GM21515 (cell line): ENCODE data around the gene SGIP1.
"Not testable (repeated sequence)": the region's sequence is repeated elsewhere in the genome, so short reads cannot be mapped to it uniquely, and the experiment has no call there.

Experiments used
- ATAC-seq: cut with Tn5 transposase; IDR thresholded peaks from one replicate; pipeline ENCODE4 v1.9.1; 2021; ENCODE audit not compliant: unreplicated experiment

Gene SGIP1

DNA sequence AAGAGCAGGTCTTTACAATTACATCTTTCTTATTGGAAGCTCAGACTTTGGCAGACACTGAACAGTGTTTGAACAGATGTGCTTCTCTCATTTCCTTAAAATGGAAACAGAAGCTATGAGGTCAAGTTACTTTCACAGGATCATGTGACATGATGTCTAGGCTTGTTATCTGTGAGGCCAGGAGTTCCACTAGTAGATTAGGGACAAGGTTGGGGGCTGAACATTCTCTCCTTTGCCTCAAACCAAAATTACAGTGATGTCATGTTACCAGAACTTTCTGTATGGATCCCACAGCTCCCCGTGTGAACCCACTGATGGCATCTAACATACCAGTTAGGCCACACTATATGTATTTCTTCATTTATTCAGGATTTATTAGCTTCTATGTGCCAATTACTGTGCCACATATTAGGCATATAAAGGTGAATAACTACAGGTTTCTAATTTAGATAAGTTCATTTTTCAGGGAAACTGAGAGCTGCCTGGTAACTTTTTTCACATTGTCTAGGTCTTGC, 224.3 kb downstream of the SGIP1 start:
- peak; percentile 100 for ATAC-seq

DNA sequence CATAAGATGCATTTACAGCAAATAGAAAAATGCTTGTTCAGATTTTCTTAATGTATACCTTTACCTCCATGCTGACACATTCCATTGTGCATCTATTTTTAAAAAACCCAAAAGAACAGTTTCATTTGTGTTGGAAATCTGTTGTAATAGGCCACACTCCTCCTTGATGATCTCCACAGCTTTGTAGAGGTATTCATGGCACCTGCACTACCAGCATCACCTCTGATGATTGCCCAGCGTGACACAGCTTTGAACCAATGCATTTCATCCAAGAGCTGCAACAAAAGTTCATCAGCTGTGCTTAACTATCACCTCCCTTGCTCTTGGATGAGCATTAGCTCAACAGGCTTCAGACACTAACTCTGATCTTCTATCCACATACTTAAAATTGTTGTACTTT, 226.6 kb downstream of the SGIP1 start:
- no peak for ATAC-seq

DNA sequence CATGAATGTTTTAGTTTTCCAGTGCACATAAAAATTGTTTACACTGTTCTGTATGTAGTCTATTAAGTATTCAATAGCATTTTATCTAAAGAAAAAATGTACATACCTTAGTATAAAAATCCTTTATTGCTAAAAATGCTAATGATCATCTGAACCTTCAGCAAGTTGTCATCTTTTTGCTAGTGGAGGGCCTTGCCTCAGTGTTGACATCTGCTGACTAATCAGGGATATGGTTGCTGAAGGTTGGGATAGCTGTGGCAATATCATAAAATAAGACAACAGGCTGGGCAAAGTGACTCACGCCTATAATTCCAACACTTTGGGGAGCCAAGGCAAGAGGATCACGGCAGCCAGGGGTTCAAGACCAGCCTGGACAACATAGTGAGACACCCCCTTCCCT, 227.3 kb downstream of the SGIP1 start:
- ATAC-seq = no peak

DNA sequence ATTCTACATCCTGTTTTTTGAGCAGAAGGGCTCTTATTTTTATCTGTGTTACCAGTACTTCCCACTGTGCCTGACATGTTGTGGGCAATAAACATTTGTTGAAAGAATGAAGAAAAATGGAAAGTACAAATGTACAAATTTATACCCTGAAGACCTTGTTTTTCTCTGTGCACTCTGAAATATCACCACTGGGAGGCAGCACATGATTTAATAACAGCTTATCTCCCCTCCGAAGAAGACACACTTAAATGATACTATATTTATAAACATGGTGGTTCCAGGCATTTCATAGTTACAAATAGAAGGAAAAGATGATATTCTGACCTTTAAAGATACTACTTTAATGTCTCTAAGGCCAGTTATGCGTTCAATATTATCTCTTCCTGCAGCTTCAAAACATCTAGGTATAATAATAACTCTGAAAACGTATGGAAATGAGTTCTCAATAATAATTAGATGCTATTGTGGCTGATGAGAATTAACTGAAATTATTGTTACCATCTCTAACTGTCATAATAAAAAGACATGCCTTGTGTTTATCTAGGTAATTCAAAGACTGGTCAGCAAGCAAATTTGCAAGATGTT, 231.1 kb downstream of the SGIP1 start:
- ATAC-seq = peak; percentile 77

DNA sequence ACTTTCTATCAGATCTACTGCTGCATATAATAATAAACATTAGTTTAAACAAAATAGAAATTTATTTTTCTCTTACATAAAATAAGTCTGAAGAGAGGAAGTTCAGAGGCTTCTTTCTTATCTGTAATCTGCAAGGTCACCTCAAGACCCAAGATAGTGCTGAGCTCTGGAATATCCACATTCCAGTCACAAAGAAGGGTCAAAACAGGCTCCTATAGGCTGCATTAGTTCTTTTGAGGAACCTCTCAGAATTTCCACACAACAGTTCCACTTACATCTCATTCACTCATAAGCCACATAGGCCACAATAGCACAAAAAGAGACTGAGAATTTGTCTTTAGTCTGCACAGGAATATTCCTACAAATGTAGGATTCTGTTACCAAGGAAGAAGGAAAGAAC, 233.7 kb downstream of the SGIP1 start:
- no peak for ATAC-seq

DNA sequence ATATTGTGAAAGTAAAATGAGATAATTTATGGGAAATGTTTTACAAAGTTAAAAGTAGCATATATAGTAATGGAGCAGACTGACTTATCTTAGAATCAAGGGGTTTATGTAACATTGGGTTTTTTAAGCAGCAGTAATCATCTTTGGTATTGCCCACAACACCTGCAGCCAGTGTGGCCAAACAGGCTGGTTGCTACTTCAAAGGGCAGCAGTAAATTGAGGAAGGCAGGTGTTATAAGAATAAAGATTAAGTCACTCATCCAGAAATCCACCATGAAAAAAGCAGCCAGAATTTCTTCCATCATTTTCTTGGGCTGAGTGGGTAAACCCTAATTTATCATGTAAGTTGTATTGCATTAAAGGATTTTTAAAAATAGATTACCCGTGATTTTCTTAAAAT, 235.0 kb downstream of the SGIP1 start:
- ATAC-seq = no peak

DNA sequence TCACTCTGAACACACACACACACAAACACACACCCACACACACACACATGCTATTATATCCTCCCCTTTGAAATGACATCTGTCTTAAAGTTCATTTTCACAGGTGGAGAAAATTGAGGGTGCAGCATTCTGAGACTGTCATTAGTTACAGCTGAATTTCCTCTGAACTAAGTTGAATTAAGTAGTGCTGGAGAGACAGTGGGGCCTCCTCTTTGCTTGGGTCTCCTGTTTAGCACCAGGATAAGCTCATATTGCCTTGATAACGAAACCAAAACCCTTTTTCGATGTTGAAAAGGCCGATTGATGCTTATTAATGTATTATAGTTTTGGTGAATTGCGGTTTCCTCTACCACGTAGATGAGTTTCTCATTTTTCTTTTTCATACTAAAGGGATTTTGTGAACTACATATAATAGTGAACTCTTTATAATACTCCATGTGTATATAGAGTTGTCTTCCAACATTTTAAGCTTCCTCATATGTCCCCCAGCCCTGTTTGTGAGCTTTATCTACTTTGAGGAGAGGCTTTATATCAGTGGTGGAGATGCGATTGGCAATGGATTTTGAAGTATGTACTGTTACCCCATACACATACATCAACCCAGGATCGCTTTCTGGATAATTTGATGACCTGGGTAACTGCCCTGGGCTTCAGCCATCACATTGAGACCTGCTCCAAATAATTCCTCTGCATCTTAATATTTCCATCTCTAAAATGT, 235.7 kb downstream of the SGIP1 start:
- ATAC-seq = no peak

DNA sequence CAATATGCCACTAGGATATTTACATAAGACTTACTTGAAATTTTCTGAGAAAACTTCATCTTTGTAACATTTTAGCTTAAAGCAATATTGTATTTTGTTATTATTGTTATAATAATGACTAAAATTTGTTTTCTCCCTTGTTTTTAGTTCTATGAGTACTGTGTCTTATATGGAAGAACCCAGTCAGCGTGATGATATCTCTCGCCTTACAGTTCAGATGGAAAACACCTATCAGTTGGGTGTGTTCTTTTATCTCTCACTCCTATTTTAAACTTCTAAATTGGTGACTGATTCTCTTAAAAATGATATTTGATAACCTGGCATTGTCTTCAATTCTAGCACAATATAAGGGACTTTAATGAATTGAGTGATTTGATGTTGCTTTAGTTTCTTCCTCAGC, 236.3 kb downstream of the SGIP1 start:
- no peak for ATAC-seq

DNA sequence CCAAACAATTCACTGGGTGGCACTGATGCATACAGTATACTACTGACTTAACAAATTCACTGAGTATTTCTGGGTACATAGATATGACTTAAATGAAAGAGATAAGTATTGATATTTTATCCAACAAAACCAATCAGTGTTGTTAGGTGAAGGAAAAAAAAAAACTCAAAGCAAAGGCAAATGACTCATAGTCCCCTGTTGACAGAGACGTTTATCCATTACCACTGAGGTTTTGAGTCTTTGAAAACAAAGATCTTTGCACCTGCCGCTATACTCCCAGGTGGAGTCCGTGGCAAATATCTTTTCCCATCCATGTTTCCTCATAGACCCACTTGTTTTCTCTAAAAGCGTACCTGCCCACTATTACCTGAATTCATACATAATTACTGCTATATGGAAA, 236.7 kb downstream of the SGIP1 start:
- no peak for ATAC-seq

DNA sequence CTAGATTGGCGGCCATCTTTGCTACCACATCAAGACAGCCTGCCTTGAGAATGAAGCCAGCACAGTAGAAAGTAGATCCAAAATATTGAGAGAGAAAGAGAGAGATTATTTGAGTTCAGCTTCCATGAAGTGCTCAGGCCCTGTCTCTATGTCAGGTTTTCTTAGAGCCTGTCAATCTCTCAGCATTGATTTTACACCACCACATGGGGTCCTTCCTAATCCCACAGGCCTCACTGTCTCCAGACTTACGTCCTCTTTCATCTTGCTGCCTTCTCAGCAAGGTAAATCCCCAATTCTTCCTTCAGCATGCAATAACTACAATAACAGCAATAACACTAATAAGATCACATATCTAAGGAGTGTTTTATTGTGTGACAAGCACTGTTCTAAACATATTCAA, 239.3 kb downstream of the SGIP1 start:
- no peak for ATAC-seq

DNA sequence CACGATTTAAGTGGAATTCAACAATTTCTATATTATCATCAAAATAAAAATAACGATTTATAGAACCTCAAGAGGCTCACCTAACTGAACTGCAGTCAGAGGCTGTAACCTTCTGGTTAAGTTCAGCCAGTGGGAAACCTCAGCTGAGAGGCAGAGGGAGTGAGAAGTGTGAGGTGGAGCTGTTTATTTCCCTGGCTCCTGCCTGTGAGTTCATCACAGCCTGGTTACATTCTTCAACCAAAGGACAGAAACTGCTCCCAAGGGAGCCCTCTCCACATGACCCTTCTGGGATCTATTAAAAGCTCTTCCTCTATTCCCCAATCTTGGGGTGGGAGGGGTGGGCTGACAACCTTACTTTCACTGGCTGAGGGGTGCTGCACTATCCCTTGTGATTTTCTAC, 240.5 kb downstream of the SGIP1 start:
- no peak for ATAC-seq

DNA sequence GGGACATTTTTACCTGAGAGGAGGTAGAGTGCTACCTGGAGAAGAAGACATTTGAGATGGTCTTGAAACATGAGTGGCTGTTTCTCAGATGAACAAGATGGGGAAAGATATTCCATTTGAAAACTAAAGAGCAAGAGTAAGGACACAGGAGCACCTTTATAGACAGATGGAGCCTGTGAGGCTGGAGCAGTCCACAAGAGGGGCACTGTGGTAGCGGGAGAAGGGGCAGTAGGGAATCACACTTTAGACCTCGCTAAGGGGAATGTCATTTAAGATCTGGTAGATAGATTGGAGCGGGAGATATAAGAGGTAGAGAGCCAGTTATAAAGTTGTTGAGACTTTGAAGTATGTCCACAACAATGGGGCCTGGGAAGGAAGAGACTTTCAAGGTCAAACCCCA, 241.7 kb downstream of the SGIP1 start:
- no peak for ATAC-seq

DNA sequence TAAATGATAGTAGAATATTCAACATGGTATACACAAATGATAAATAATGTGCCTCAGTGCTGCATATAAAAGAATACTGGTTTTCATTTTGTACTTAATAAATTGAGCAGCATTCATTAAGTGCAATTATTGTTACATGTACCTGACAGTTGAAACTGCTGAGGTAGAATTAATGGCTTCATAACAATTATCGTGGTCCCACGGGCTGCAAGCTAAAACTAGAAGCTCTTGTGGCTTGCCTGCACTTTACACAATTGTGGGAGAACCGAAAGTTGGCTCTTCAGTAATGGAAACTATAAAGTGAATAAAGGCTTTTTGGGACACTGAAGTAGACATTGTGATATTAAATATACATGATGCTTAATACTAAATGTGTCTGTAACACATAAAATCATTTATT, 243.9 kb downstream of the SGIP1 start:
- no peak for ATAC-seq

DNA sequence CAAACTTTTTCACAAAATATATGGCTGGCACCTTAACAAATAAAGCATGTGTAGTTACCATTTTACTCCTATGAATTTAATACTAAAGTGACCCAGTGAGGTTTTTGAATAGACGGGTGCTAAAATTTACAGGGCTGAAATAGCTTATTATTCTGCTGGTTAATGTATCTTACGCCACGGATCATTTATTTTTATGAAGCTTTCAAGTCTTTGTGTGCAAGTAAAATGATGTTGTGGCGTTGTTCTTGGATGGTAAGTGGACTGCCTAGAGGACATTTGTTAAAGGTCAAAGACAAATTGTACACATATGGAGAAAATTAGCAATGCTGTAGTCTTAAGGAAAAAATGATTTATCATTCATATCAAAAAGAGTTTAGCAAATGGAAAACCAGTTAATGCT, 244.3 kb downstream of the SGIP1 start:
- ATAC-seq = no peak

DNA sequence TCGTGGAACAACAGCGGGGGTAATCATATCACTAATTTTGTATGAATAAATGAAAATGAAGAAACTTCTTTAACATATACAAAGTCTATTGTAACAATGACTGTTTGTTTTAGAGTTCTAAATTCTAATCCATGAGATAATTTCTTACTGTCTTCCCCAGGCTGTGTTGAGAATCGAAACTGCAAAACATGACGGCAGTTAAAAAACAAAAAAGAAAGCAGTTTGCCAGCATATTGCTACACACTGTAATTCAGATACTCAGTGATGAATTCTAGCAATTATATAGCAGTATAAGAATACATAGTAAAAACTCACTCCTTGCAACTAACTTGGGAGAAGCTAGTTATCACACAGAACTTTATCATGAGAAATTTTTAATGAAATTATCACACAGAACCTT, 245.0 kb downstream of the SGIP1 start:
- ATAC-seq = no peak

DNA sequence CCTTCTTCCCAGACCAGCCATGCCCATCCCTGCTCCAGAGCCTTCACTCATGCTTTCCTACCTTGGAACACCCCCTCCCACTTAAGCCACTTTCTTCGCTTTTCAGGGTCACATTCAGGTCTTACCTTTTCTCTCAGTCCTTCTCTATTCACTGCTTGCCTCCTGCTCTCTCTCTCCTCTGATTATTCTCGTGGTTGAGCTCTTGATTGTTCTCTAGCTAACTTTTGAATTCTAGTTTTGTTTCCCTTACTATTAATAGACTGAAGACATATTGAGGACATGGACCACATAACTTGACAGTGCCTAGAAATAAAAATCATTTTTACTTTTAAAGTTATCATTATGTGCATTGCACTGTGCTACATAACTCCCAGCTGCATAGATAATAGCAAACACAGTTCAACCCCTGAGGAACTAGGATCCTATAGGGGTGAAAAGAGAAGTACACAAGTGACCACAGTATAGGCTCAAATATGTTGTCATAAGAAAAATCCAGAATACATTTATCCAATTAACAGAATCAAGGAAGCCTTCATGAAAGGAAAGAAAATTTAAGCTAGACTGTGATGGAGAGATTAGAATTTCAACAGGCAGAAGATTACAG, 245.6 kb downstream of the SGIP1 start:
- no peak for ATAC-seq

DNA sequence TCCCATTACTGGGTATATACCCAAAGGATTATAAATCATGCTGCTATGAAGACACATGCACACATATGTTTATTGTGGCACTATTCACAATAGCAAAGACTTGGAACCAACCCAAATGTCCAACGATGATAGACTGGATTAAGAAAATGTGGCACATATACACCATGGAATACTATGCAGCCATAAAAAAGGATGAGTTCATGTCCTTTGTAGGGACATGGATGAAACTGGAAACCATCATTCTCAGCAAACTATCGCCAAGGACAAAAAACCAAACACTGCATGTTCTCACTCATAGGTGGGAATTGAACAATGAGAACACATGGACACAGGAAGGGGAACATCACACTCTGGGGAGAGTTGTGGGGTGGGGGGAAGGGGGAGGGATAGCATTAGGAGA, 251.8 kb downstream of the SGIP1 start:
- not testable (repeated sequence) for ATAC-seq

DNA sequence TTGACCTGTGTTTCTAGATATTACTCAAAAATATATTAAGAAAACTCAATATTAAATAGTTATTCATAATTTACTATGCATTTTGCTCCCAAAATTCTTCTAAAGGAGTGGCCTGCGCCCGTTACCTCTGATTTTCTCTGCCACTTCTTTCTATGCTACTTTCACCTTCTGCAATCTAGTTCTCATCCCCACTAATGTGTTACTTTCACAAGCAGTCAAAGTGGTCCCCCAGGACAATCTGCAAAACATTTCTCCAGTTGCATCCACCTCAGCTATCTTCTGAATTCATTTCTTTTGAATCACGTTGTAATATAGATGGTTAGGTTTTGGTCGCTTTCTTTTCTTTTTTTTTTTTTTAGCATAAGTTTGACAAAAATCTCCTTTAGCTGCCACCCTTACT, 253.7 kb downstream of the SGIP1 start:
- ATAC-seq = no peak

DNA sequence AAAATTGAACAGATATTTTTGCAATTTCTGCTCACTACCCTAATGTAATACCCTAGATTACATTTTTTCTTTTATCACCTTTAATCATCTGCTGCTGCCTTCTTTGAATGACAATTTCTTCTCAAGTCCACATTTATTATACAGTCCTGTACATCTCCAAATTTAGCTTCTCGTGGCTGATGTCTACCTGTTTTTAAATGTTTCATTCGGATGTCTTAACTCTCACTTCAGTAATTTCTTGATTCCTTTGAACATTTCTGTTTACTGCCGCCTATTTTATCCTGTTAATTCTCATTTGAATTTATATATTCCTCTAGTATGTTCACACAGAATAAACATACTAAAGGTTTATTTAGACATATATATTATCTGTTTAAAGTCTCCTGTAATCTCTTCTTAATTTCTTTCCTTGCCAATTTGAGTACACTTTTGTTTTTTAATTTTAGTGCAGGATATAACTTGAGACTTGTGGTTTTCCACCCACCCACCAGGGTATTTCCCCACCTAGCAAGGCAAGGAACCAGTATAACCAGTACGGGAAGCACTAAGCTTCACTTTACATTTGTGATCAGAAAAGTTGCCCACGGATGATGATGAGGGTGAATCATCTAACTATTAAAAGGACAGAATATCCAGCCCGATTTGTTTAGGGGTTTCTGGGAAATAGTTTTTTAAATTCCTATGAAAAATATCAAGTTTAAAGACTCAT, 254.4 kb downstream of the SGIP1 start:
- ATAC-seq = peak; percentile 84

DNA sequence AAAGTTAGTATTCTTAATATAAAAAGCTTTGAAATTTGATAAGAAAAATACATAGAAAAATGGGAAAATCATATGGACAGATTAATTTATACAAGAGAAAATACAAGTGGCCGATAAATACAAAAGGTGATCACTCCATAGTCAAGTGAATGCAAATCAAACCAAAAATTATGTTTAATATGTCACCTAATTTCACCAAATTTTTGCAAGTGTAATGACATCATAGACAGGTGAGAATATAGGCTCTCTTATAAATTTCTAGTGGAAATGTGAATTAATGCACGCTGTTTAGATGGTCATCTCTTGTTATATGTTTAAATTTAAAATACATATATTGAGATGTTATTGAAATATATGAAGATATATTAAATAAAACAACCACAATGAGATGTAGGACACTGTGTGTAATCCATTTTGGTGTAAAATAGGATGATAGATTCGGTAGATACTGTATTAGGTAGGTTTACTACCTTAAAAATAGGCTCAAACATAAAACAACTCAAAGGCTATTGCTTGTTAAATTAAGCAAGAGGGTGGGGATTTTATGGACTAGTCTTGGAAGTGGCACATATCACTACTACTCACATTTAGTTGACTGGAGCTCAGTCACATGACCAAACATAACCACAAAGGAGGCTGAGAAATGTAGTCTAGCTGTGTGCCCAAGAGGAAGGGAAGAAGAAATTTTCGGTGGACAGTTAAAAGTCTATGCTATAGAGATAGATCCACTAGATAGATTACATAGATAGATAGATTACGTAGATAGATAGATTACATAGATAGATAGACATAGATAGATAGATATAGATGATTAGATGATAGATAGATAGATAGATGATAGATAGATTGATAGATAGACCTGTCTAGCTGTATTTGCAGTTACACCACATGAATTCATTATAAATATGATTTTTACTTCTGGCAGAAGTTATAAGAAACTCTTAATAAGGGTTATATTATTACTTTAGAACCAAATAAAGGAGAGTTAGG, 258.0 kb downstream of the SGIP1 start:
- ATAC-seq = no peak

DNA sequence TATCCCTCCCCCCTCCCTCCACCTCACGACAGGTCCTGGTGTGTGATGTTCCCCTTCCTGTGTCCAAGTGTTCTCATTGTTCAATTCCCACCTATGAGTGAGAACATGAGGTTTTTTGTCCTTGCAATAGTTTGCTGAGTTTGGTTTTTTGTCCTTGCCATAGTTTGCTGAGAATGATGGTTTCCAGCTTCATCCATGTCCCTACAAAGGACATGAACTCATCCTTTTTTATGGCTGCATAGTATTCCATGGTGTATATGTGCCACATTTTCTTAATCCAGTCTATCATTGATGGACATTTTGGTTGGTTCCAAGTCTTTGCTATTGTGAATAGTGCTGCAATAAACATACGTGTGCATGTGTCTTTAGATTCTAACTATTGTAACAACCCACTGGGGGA, 261.9 kb downstream of the SGIP1 start:
- ATAC-seq = not testable (repeated sequence)
